ENCODE results near the gene OCA2.

DNA sequence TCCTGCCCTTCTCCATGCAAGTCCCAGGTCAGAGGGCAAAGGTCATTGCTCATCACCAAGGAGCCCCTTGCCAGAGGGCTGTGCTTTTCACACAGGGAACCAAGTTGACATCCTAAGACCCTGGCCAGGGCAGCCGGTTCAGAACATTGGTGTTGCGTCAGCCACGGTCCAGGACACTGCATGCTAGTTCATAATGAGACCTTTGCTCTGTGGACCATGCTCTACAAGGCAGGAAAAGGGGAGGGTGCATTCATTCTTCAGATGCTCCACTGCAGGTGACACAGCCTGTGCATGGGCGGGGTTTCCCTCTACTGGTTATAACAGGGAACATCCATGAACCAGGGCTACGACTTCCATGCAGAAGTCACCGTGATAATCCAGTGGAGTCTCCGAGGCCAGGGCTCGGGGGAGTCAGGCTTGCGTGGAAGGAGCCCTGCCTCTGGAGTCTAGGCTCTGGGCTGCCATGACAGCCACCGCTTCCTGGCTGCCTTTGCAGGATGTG, 81.6 kb downstream of the OCA2 start:
- TF ChIP-seq, protein P1, sequence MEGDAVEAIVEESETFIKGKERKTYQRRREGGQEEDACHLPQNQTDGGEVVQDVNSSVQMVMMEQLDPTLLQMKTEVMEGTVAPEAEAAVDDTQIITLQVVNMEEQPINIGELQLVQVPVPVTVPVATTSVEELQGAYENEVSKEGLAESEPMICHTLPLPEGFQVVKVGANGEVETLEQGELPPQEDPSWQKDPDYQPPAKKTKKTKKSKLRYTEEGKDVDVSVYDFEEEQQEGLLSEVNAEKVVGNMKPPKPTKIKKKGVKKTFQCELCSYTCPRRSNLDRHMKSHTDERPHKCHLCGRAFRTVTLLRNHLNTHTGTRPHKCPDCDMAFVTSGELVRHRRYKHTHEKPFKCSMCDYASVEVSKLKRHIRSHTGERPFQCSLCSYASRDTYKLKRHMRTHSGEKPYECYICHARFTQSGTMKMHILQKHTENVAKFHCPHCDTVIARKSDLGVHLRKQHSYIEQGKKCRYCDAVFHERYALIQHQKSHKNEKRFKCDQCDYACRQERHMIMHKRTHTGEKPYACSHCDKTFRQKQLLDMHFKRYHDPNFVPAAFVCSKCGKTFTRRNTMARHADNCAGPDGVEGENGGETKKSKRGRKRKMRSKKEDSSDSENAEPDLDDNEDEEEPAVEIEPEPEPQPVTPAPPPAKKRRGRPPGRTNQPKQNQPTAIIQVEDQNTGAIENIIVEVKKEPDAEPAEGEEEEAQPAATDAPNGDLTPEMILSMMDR (IDR thresholded peaks at IDR 0.05) = no peak
- TF ChIP-seq POLR2A (IDR thresholded peaks at IDR 0.05) (no peak), EP300 (IDR thresholded peaks at IDR 0.05) (no peak), POLR2AphosphoS5 (IDR thresholded peaks at IDR 0.05) (no peak)
